Cardiac muscle cell (in vitro differentiated cells and primary cell): ENCODE data around the gene PICK1. TPM values are rescaled to one million over a fixed set of nuclear protein-coding genes. Genes with fewer than 3 reads are reported as not detected.
"Not testable (repeated sequence)": the region's sequence is repeated elsewhere in the genome, so short reads cannot be mapped to it uniquely, and the experiment has no call there.

Experiments used
- DNase-seq, 2 donors: peaks; one replicate each; pipeline versions ENCODE4 v3.0.0 to v3.0.0-alpha.2; 2010 to 2017; ENCODE audit warnings: low read depth in 1 of 2, low spot score in 1 of 2
- H3K27ac ChIP-seq: fragments of 200-600 bp; sonication (generic); 2 replicates; pipeline ENCODE4 v1.5.1; 2016
- H3K27me3 ChIP-seq: fragments of 200-600 bp; sonication (generic); 2 replicates; pipeline ENCODE4 v1.6.0; 2016; ENCODE audit warnings: control low read depth
- H3K36me3 ChIP-seq: fragments of 200-600 bp; sonication (generic); 2 replicates; pipeline ENCODE4 v1.5.1; 2016; ENCODE audit warnings: control low read depth
- H3K4me1 ChIP-seq: fragments of 200-600 bp; sonication (generic); 2 replicates; pipeline ENCODE4 v1.8.1; 2017; ENCODE audit warnings: low read depth, mild to moderate bottlenecking, mixed run types
- H3K4me3 ChIP-seq: fragments of 200-600 bp; sonication (generic); 2 replicates; pipeline ENCODE4 v1.5.1; 2016; ENCODE audit warnings: mild to moderate bottlenecking
- H3K9me3 ChIP-seq: fragments of 200-600 bp; sonication (generic); 2 replicates; pipeline ENCODE4 v1.5.1; 2017; ENCODE audit warnings: low read depth, mild to moderate bottlenecking, control low read depth
- CTCF ChIP-seq: IDR thresholded peaks from 2 replicates; pipeline ENCODE4 v1.5.1; 2012; ENCODE audit warnings: low read depth, mild to moderate bottlenecking, low read length
- polyA plus RNA-seq: library from polyadenylated mRNA; unstranded; fragments of >200 nt; fragmentation: Nextera tagmentation; extraction: Ambion mirVana; gene quantifications from 2 replicates; pipeline ENCODE4 v1.2.1, GENCODE V29; 2016
- total RNA-seq: library from RNA; depleted of rRNA; stranded (reverse); fragments of >200 nt; gene quantifications from 2 replicates; pipeline ENCODE4 v1.2.3, GENCODE V29; 2016

PICK1 gene
- total and polyA plus RNA-seq, 2 experiments from 2014 or later, result 57.8 to 60.4 TPM

- Histone ChIP-seq H3K4me1 (no peaks in the 10 kb centered on the region), H3K9me3 (no peaks in the 10 kb centered on the region)
- DNase-seq, result no peak
Observed at GRCh38 chr22:38118182-38118581, 61.0 kb downstream of the PICK1 start.

GRCh38 chr22:38118747-38119146 lies 61.5 kb downstream of the PICK1 start:
- H3K27me3 ChIP-seq, H3K27ac ChIP-seq, H3K4me1 ChIP-seq, H3K4me3 ChIP-seq, H3K36me3 ChIP-seq, DNase-seq, H3K9me3 ChIP-seq: not testable (repeated sequence)

More at GRCh38 chr22:38118182-38118581, 61.0 kb downstream of the PICK1 start:
- Histone ChIP-seq H3K27ac (no peak overlapping the region), H3K36me3 (no peaks in the 10 kb centered on the region), H3K4me3 (no peak overlapping the region), H3K27me3 (no peaks in the 10 kb centered on the region)
- no peak for TF ChIP-seq CTCF

GRCh38 chr22:38120359-38121110 lies 63.3 kb downstream of the PICK1 start:
- no peak for DNase-seq
- Histone ChIP-seq H3K36me3 (no peaks in the 10 kb centered on the region), H3K9me3 (no peaks in the 10 kb centered on the region), H3K27me3 (no peaks in the 10 kb centered on the region), H3K27ac (no peak overlapping the region), H3K4me1 (no peaks in the 10 kb centered on the region), H3K4me3 (no peak overlapping the region)
- TF ChIP-seq CTCF, result no peak

GRCh38 chr22:38122616-38123015 lies 65.4 kb downstream of the PICK1 start:
- Histone ChIP-seq H3K4me1 (no peaks in the 10 kb centered on the region), H3K36me3 (no peaks in the 10 kb centered on the region), H3K27ac (no peak overlapping the region), H3K9me3 (no peaks in the 10 kb centered on the region), H3K27me3 (no peaks in the 10 kb centered on the region), H3K4me3 (no peak overlapping the region)
- no peak for TF ChIP-seq CTCF
- no peak for DNase-seq

- H3K4me1 ChIP-seq, result no peaks in the 10 kb centered on the region
- H3K27me3 ChIP-seq, result no peaks in the 10 kb centered on the region
- H3K27ac ChIP-seq, result no peak overlapping the region
- no peaks in the 10 kb centered on the region for H3K36me3 ChIP-seq
- DNase-seq, result no peak
- no peak for TF ChIP-seq CTCF
- H3K4me3 ChIP-seq, result no peak overlapping the region
- H3K9me3 ChIP-seq, result no peaks in the 10 kb centered on the region
Observed at GRCh38 chr22:38124236-38124974, 67.2 kb downstream of the PICK1 start.

GRCh38 chr22:38125038-38125610 lies 67.9 kb downstream of the PICK1 start:
- no peaks in the 10 kb centered on the region for H3K27me3 ChIP-seq
- TF ChIP-seq CTCF, result no peak
- H3K9me3 ChIP-seq, result no peaks in the 10 kb centered on the region
- H3K36me3 ChIP-seq, result no peaks in the 10 kb centered on the region
- no peak overlapping the region for H3K27ac ChIP-seq
- no peaks in the 10 kb centered on the region for H3K4me1 ChIP-seq
- no peak overlapping the region for H3K4me3 ChIP-seq
- no peak for DNase-seq
